Stimulated activated CD4-positive, alpha-beta T cell treated with anti-CD3 and anti-CD28 coated beads, Interleukin-15, amount 100 ng/mL, for 48 hours (primary cell): Measurements from ENCODE around the gene RRAD.
A peak's percentile ranks its signal among the peaks of the same experiment; 100 is the strongest.

Source experiments
- DNase-seq, 2 donors: peaks; one replicate each; pipeline ENCODE4 v3.0.0-alpha.2; 2020; ENCODE audit warnings: low read depth in 2 of 2

The RRAD gene

DNA sequence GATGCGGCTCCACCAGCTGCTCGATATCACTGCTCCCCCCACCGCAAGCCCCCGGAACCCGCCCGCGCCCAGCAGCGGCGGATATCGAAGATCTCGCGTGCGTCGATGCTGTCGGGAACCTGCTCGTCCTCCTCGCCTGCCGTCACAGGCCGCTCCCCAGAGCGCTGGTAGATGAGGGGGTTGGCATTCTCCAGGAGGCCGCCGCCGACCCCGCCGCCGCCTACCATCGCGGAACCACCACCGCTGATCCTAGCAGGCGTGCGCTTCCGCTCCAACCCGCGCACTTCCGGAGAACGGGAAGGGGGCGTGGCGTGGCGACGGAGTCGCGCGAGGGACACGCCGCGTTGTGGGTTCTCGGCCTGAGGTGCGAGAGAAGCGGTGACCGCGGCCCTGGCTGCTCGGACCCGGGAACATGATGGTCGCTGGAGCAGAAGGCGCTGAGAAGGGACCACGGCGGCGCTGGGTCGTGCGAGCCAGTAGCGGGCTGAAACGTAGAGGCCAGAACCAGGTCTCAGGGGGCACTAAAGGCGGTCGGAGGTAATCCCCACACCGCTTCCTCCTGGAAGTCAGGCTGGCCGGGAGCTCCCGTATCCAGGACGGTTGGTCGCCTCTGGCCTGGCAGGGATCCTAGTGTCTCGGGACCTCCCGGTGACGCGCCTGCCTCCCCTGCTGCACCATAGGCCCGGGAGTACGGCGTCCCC, 9.0 kb upstream of the RRAD start, which contains the start of gene CIAO2B:
TSS of gene CIAO2B (minus strand) at position 265 of the 701 bp plus-strand sequence. CDS start at position 227, 38 bp downstream.
- peak; percentile 73 to 85 for DNase-seq

GRCh38 chr16:66933776-66934137, 8.4 kb upstream of the RRAD start:
- peak; percentile 38 to 54 for DNase-seq

GRCh38 chr16:66932076-66932475, 6.7 kb upstream of the RRAD start:
- no peak for DNase-seq

- no peak for DNase-seq
These were observed 6.3 kb upstream of the RRAD start for GRCh38 chr16:66931665-66932064.

- no peak for DNase-seq
These were observed 4.9 kb upstream of the RRAD start for GRCh38 chr16:66930189-66930588.

- DNase-seq, result peak in 1 of 2 donors; percentile 32
These were observed 3.5 kb upstream of the RRAD start for GRCh38 chr16:66928702-66929388.

DNA sequence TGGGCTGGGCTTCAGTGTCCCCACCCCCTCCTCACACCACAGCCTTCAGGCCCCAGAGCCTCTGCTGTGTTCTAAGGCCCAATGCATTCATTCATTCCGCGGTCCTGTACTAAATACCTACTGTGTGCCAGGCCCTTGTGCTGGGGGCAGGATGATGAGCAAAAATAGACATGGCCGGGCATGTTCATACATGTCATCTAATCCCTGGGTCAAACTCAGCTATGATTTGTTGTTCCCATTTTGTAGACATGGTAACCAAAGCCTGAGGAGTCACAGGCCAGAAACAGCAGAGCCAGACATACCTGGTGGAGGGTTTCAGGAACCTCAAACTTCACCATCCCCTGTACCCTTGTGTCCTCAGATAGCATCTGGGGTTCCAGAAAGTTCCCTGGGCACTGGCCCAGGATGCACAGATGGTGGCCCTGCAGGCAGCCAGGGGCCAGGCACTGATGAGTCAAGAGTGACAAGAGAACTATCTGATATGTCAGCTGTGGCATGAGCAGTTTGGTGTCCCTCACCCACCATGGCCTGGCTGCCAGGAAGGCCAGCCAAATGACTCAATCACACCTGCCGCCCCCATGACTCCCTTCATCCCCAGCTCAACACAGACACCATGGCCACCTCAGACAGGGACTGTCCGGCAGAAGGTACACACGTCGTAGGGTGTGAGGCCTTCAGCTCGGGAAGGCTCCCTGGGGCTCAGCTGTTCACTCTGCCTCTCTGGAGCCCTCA, 2.7 kb upstream of the RRAD start:
- no peak for DNase-seq

GRCh38 chr16:66926961-66927436, 1.7 kb upstream of the RRAD start:
- DNase-seq, result no peak

DNA sequence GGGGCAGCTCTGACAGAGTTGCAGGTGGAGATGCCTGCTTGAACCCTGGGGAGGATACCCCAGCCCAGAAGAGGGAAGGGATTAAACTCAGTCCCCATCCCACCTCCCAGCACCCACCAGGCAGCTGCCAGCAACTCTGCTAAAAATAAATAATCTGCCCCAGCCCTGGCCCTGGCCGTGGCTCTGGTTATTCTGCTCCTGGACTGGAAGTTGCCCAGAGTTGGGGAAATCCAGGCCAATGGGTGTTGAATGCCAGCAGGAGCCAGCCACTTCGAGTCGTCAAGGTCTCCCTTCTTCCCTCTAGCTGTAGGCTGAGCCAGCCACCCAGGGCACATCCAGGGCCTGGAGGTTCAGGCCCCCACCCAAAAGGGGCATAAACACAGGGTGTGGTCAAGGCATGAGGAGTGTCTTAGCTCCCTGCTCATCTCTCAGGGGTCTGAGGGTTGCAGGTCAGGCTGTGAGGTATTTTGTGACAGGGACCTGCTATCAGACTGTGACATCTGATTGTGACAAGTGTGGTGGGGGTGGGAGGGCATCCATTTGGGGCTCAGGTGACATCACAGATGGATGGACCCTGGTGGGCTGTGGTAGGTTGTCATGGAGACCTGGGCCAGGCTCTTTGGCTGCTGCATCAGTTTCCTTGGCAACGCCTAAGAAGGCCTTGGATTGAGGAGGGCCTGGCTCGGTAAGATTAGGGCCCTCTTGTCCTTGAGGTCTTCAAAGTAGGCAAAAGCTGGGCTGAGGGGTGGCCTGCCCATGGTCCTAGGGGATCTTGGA, 1.0 kb upstream of the RRAD start:
- DNase-seq, result no peak

DNA sequence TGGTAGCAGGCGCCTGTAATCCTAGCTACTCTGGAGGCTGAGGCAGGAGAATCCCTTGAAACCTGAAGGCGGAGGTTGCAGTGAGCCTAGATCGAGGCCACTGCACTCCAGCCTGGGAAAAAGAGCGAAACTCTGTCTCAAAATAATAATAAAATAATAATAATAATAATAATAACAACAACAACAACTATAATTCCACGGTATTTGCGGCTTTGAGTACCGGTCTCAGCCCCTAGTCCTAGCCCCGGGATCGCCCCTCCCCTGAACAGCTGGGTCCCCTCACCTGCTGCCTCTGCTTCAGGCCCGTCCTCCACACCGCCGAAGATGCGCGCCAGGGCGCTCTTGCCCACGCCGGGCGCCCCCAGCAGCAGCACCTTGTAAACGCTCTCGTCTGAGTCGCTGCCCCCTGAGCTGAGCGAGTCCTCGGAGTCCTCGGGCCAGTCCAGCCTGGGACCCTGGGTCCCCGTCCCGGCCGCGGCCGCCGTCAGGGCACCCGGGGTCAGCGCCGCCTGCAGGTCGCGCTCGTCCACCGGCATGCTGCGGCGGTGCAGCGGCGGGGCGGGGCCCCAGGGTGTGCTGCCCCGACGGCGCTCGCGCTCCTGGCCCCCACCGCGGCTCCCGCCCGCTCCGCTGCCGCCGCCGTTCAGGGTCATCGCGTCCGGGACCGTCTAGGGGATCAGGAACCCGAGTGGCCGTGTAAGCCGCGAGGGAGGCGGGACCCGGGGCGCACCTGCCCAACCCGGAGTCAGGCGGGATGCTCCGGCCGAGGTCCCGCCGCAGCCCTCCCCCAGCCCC, 611 bp downstream of the RRAD start:
- DNase-seq, result peak in 1 of 2 donors; percentile 39

DNA sequence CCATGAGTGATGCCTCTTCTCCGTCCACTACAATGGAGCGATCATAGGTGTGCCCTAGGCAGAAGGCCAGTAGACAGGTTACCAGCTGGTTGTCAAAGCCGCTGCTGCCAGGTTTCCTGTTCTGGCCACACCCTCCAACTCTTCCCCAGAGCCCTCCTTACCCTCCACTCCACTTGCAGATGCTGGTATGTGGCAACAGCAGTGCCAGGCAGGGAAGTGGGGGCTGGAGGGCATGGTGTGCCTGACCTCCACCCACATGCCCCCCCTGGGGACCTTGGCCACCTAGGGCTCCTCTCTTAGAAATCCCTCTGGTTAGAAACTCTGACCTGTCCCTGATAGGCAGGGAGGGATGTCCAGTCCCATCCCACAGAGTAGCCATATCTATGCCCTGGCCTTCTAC, 1.5 kb downstream of the RRAD start:
- DNase-seq, result no peak

DNA sequence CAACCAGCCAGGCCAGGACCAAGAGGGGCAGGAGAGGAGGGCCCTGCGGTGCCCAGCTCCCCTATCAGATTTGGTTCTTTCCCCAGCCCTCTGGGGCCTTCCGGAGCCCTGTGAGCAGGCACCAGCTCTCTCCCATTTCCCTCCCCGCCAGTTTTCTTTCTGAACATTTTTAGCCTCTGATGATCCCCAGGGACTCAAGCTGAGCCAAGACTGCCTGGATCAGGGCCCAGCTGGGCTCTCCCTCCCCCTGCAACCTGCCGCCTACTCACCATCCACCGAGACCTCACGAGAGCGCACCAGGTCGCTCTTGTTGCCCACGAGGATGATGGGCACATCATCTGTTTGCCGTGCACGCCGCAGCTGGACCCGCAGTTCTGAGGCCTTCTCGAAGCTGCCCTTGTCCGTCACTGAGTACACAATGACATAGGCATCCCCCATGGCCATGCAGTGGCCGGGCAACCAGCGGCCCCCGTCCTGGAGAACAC, 2.0 kb downstream of the RRAD start:
- no peak for DNase-seq

DNA sequence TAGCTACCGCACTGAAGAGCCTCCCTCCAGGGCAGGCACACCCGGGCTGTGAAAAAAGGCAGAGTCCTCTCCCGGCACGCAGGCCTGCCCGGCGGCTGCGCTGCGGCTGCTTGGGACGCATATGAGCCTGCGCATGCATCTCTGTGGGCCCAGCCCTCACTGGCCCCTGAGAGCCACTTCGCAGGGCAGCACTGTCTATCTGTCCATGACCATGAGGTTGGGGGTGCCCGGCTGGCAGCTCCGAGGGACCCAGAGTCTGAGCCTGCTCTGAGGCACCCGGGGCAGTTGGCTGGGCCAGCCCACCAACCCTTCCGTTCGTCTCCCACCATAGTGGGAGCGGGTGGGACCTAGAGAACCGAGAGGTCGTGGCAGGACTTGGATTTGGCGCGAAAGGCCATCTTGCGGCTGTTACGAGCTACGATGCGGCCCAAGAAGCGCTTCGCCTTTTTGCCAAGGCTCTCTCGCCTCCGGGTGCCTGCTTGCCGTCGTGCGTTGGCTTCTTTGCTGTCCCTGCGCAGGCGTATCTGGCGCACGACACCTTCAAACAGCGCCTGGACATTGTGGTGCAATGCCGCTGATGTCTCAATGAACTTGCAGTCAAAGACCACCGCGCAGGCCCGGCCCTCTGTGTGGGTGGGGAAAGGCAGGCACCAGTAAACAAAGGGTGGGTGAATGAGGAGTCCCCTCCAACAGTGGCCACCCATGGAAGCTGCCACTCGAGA, 3.4 kb downstream of the RRAD start:
- no peak for DNase-seq

DNA sequence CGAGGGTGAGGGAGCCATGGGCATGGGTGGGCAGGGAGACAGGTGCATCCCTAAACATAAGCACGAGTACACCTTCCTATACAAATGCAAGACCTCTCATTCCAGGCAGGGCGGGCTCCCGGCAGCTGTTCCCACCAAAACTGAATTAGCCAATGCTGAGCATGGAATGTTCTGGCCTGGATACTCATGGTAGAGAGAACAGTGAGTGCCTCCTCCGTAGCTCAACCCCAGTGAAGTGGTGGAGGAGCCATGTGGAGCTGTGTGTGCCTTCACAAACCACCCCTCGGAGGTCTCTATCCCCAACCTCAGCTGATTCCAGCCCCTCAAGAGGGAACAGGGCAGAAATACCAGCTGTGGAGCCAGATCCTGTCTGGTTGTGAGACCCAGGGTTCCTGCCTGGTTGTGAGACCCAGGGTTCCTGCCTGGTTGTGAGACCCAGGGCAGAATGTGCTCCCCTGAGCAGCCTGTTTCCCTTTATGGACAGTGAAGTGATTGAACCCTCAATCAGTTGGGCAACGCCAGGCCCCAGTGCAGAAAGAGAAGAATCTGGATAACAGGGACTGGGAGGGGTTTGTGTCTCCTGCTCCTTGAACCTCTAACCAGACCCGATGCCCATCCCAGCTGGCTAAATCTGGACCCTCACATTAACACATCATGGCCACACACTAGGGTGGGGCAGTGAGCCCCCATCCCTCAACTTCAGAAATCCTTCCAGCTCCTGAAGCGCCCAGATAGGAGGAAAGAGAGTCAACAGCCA, 4.2 kb downstream of the RRAD start:
- DNase-seq, result no peak

DNA sequence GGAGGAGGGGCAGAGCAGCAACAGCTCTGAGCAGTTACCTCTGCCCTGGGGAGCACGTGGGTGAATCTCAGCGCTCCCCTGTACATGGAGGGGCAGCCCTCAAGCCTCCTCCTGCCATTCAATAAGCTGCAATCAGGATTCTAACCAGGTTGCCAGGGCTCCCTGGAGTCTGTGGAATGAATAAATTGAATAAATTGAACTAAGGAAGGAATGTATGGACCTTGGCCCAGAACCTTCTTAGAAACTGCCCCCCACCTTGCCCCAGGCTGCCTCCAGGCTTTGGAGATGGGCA, 5.1 kb downstream of the RRAD start:
- no peak for DNase-seq

DNA sequence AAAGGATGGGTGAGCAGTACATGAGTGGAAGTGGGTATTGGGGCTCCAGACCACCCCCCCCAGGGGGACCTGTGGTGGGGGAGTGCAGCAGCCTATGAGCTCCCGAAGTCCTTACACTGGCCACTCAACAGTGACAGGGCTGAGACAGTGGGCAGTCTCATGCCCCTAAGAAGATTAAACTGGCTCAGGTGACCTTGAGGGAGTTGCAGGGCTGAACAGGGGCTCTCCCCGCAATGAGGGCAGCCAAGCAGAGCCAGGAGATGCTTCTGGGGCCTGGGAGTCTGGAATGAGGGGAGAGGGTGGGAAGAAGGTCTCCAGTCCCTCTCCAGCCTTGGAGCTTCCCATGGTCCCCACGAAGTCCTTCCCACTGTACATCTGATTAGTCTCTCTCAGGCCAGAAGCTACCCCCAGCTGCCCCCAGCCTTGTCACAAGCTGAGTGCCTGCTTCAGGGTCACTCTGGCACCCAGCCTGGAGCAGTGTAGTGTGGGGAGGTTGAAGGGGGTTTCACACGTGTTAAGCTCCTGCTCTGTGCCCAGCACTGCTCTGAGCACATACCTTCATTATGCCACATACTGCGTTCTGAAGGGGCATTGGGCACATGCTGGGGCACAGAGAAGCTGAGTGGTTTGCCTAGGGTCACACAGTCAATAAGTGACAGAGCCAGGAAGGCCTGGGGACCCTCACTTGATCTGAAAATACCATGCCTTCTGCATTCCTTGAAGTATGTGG, 5.6 kb downstream of the RRAD start:
- no peak for DNase-seq

DNA sequence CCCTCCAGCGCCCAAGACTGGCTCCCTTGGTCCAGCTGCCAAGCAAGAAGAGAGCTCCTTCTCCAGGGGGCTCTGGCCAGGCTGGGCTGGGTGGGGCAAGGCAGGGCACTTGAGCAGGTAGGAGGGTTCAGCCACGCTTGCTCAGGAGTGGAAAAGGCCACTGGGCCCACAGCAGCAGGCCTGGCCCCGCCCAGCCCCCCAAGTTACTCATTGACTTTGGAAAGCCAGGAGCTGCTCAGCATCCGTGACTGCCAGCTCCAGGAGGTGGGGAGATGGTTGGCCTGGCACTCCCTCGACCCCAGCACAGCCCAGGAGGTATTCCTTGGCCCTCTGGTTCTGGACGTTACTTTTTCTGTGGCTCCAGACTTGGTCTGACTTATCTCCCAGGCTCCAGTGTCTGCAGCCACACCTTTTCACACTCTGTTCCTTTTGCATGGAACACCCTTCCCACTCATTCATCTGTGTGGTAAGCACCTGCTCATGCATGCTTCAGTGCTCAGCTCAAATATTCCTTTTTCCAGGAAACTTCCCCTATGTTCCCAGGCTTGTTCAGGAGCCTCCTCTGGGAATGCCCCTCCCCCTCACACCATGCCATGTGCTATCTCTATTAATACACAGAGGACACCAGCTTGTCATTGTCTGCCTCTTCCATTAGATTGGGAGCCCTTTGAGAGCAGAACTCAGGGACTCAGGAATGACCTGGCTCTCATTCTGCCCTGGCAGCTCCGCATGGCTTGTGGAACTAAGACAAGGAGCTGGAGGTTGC, 6.3 kb downstream of the RRAD start, which contains the start of gene CDH16:
TSS of gene CDH16 (minus strand) at position 83 of the 766 bp plus-strand sequence. CDS start 820 bp downstream, outside the sequence.
- no peak for DNase-seq

DNA sequence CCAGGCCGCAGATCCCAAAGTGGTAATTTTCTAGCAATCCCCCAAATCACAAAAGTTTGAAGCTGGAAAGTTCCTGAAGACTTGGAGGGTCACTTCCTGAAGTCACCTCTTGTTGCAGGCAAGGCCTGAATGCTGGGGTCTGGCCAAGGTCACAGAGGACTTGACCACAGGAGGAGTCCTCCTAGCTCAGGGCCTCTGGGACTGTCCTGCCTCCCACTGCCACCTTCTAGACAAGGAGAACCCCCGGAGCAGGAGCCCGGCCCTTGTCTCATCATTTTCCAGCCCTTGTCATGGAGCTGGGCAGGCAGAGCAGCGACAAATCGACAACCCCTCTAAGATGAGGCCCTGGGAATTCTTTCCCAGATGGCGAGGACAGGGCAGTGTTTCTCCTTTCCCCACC, 7.0 kb downstream of the RRAD start:
- DNase-seq, result no peak
